ENCODE data around the gene NMT2. TPM values are rescaled to one million over a fixed set of nuclear protein-coding genes. Genes with fewer than 3 reads are reported as not detected.
"Not testable (repeated sequence)": the region's sequence is repeated elsewhere in the genome, so short reads cannot be mapped to it uniquely, and the experiment has no call there.

Gene NMT2
- total and polyA plus RNA-seq, 5 donors from 2014 or later: 37.1 to 50.3 (median 45.7) TPM

GRCh38 chr10:15208221-15208620 is 39.7 kb upstream of the NMT2 start:
- ATAC-seq (ENCODE audit: low read depth in 2 of 2) (no peak), DNase-seq (peak in 1 of 3 donors; percentile 3)
- Histone ChIP-seq H3K4me3 (ENCODE audit: low read depth, low read length) (peak overlapping the region; percentile 82), H3K27ac (ENCODE audit: insufficient read depth, low read length, poor library complexity, severe bottlenecking) (peak overlapping the region; percentile 92), H3K27me3 (ENCODE audit: control insufficient read depth, insufficient read depth, low read length) (no peaks in the 10 kb centered on the region), H3K36me3 (ENCODE audit: control insufficient read depth, insufficient read depth, low read length) (no peaks in the 10 kb centered on the region), H3K9me3 (ENCODE audit: control insufficient read depth in 2 of 2, low read length in 2 of 2) (no peaks in the 10 kb centered on the region), H3K4me1 (ENCODE audit: control insufficient read depth, insufficient read depth, low read length, poor library complexity, severe bottlenecking) (peaks cover 46% of the 10 kb centered on the region)
- Mint-ChIP-seq H3K27me3 (no peaks in the 10 kb centered on the region), H3K4me3 (peak overlapping the region; percentile 86 to 89 (median 87)), H3K9me3 (no peaks in the 10 kb centered on the region), H3K27ac (peak overlapping the region; percentile 95 to 100 (median 99)), H3K36me3 (peaks cover under 1% of the 10 kb centered on the region), H3K4me1 (peaks cover 19 to 71% (median 50%) of the 10 kb centered on the region in 4 donors)

DNA sequence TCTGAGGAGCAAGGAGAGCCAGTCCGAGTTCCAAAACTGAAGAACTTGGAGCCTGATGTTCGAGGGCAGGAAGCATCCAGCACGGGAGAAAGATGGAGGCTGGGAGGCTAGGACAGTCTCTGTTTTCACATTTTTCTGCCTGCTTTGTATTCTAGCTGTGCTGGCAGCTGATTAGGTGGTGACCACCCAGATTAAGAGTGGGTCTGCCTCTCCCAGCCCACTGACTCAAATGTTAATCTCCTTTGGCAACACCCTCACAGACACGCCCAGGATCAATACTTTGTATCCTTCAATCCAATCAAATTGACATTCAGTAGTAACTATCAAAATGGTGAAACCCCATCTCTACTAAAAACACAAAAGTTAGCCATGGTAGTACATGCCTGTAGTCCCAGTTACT is 38.9 kb upstream of the NMT2 start:
- Mint-ChIP-seq H3K4me1 (peaks cover 19 to 79% (median 53%) of the 10 kb centered on the region in 4 donors), H3K27ac (peak overlapping the region; percentile 95 to 100 (median 99)), H3K4me3 (peak overlapping the region in 2 of 4 donors; percentile 86 to 89)
- H3K27me3 Mint-ChIP-seq; ATAC-seq (ENCODE audit: low read depth in 2 of 2); DNase-seq; H3K36me3 Mint-ChIP-seq; H3K27me3 ChIP-seq (ENCODE audit: control insufficient read depth, insufficient read depth, low read length); H3K9me3 Mint-ChIP-seq; H3K9me3 ChIP-seq (ENCODE audit: control insufficient read depth in 2 of 2, low read length in 2 of 2); H3K36me3 ChIP-seq (ENCODE audit: control insufficient read depth, insufficient read depth, low read length): not testable (repeated sequence)
- Histone ChIP-seq H3K27ac (ENCODE audit: insufficient read depth, low read length, poor library complexity, severe bottlenecking) (peak overlapping the region; percentile 92), H3K4me1 (ENCODE audit: control insufficient read depth, insufficient read depth, low read length, poor library complexity, severe bottlenecking) (peaks cover 46% of the 10 kb centered on the region), H3K4me3 (ENCODE audit: low read depth, low read length) (peak overlapping the region; percentile 82)

DNA sequence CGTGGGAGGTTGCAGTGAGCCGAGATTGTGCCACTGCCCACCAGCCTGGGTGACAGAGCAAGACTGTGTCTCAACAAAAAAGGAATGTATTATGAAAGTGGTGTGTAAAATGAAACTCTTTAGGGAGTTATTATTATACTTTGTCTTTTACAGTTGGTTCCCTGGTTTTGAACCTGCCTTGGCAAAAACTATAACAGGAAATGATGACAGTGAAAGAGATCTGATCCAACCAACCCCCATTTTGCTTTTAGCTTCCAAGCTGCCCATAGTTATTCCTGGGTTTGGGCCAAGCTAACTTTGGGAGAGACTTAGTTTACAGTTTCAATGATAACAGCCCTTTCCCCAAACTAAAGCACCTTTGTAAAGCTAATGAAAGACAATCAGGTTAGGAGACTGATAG is 34.1 kb upstream of the NMT2 start:
- H3K27me3 Mint-ChIP-seq: no peaks in the 10 kb centered on the region
- peak overlapping the region in 2 of 3 donors; percentile 36 to 84 for H3K27ac Mint-ChIP-seq
- no peaks in the 10 kb centered on the region for H3K9me3 ChIP-seq (ENCODE audit: control insufficient read depth in 2 of 2, low read length in 2 of 2)
- no peaks in the 10 kb centered on the region for H3K27me3 ChIP-seq (ENCODE audit: control insufficient read depth, insufficient read depth, low read length)
- no peak overlapping the region for H3K27ac ChIP-seq (ENCODE audit: insufficient read depth, low read length, poor library complexity, severe bottlenecking)
- H3K9me3 Mint-ChIP-seq: no peaks in the 10 kb centered on the region
- ATAC-seq (ENCODE audit: low read depth in 2 of 2) (no peak), DNase-seq (peak in 1 of 3 donors; percentile 33)
- H3K4me3 Mint-ChIP-seq: peak overlapping the region in 1 of 4 donors; percentile 5
- H3K4me3 ChIP-seq (ENCODE audit: low read depth, low read length): no peak overlapping the region
- H3K4me1 ChIP-seq (ENCODE audit: control insufficient read depth, insufficient read depth, low read length, poor library complexity, severe bottlenecking): peaks cover 41% of the 10 kb centered on the region
- H3K36me3 ChIP-seq (ENCODE audit: control insufficient read depth, insufficient read depth, low read length): no peaks in the 10 kb centered on the region
- peaks cover 13 to 82% (median 31%) of the 10 kb centered on the region in 4 donors for H3K4me1 Mint-ChIP-seq
- no peaks in the 10 kb centered on the region for H3K36me3 Mint-ChIP-seq

- H3K27ac ChIP-seq (ENCODE audit: insufficient read depth, low read length, poor library complexity, severe bottlenecking); H3K27me3 Mint-ChIP-seq; H3K9me3 ChIP-seq (ENCODE audit: control insufficient read depth in 2 of 2, low read length in 2 of 2); DNase-seq; H3K9me3 Mint-ChIP-seq; H3K4me3 ChIP-seq (ENCODE audit: low read depth, low read length); H3K36me3 Mint-ChIP-seq; H3K4me3 Mint-ChIP-seq; H3K36me3 ChIP-seq (ENCODE audit: control insufficient read depth, insufficient read depth, low read length); ATAC-seq (ENCODE audit: low read depth in 2 of 2); H3K27me3 ChIP-seq (ENCODE audit: control insufficient read depth, insufficient read depth, low read length): not testable (repeated sequence)
- Mint-ChIP-seq H3K27ac (peak overlapping the region in 2 of 3 donors; percentile 36 to 84), H3K4me1 (peaks cover 15 to 82% (median 30%) of the 10 kb centered on the region in 4 donors)
- peaks cover 41% of the 10 kb centered on the region for H3K4me1 ChIP-seq (ENCODE audit: control insufficient read depth, insufficient read depth, low read length, poor library complexity, severe bottlenecking)
These were observed 33.8 kb upstream of the NMT2 start for GRCh38 chr10:15202301-15202621.

- no peak for ATAC-seq (ENCODE audit: low read depth in 2 of 2)
- Histone ChIP-seq H3K27ac (ENCODE audit: insufficient read depth, low read length, poor library complexity, severe bottlenecking) (no peak overlapping the region), H3K4me1 (ENCODE audit: control insufficient read depth, insufficient read depth, low read length, poor library complexity, severe bottlenecking) (peaks cover 41% of the 10 kb centered on the region), H3K9me3 (ENCODE audit: control insufficient read depth in 2 of 2, low read length in 2 of 2) (no peaks in the 10 kb centered on the region), H3K27me3 (ENCODE audit: control insufficient read depth, insufficient read depth, low read length) (no peaks in the 10 kb centered on the region), H3K36me3 (ENCODE audit: control insufficient read depth, insufficient read depth, low read length) (no peaks in the 10 kb centered on the region), H3K4me3 (ENCODE audit: low read depth, low read length) (no peak overlapping the region)
- Mint-ChIP-seq H3K27me3 (peaks cover 4% of the 10 kb centered on the region), H3K4me1 (peaks cover 18 to 83% (median 32%) of the 10 kb centered on the region in 4 donors), H3K4me3 (peak overlapping the region in 3 of 4 donors; percentile 0 to 16 (median 8)), H3K36me3 (no peaks in the 10 kb centered on the region), H3K27ac (peak overlapping the region; percentile 20 to 84 (median 53)), H3K9me3 (no peaks in the 10 kb centered on the region)
- no peak for DNase-seq
These were observed 33.3 kb upstream of the NMT2 start for GRCh38 chr10:15201589-15202300.

- peaks cover 4% of the 10 kb centered on the region for H3K27me3 Mint-ChIP-seq
- no peaks in the 10 kb centered on the region for H3K36me3 Mint-ChIP-seq
- Histone ChIP-seq H3K27ac (ENCODE audit: insufficient read depth, low read length, poor library complexity, severe bottlenecking) (no peak overlapping the region), H3K27me3 (ENCODE audit: control insufficient read depth, insufficient read depth, low read length) (no peaks in the 10 kb centered on the region), H3K36me3 (ENCODE audit: control insufficient read depth, insufficient read depth, low read length) (no peaks in the 10 kb centered on the region), H3K4me3 (ENCODE audit: low read depth, low read length) (no peak overlapping the region), H3K9me3 (ENCODE audit: control insufficient read depth in 2 of 2, low read length in 2 of 2) (no peaks in the 10 kb centered on the region), H3K4me1 (ENCODE audit: control insufficient read depth, insufficient read depth, low read length, poor library complexity, severe bottlenecking) (peaks cover 42% of the 10 kb centered on the region)
- H3K4me3 Mint-ChIP-seq: peak overlapping the region in 1 of 4 donors; percentile 73
- ATAC-seq (ENCODE audit: low read depth in 2 of 2) (no peak), DNase-seq (no peak)
- peak overlapping the region; percentile 60 to 85 (median 83) for H3K27ac Mint-ChIP-seq
- peaks cover 14 to 83% (median 26%) of the 10 kb centered on the region in 4 donors for H3K4me1 Mint-ChIP-seq
- H3K9me3 Mint-ChIP-seq: peaks cover 0 to 2% (median 0%) of the 10 kb centered on the region in 7 donors
These were observed 32.1 kb upstream of the NMT2 start for GRCh38 chr10:15200626-15201025.

DNA sequence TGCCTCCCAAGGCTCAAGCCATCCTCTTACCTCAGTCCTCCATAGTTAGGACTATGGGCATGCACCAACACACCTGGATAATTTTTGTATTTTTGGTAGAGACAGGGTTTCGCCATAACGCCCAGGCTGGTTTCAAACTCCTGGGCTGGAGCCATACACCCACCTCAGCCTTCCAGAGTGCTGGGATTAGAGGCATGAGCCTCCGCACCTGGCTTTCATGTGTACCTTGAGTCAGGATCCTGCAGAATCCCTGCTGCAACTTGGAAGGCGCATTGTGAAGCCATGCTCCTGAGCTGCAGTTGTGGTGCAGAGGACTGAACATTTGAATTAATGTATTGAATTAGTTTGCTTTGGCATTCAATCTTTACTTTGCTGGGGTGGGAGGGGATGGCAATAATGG is 29.4 kb upstream of the NMT2 start:
- no peak for ATAC-seq (ENCODE audit: low read depth in 2 of 2)

DNA sequence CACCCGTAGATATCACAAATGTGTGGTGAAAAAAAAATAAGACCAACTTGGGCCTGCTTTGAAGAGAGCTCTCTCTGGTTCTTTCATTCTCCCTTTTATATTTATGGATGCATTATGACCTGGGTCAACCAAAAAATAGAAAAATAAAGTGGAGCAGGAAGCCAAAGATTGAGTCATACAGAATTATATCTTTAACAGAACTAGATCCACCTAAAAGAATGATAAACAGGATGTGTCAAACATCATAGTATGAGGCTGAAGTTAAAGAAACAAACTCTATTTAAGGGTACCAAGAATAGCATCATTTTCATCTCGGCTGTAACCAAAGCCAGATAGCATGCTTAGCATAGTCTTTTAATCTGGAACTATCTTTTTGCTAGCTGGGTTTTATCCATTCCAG is 28.8 kb upstream of the NMT2 start:
- H3K27ac Mint-ChIP-seq: peak overlapping the region; percentile 81 to 98 (median 90)
- peaks cover 13 to 66% (median 24%) of the 10 kb centered on the region in 4 donors for H3K4me1 Mint-ChIP-seq
- Histone ChIP-seq H3K9me3 (ENCODE audit: control insufficient read depth in 2 of 2, low read length in 2 of 2) (no peaks in the 10 kb centered on the region), H3K4me3 (ENCODE audit: low read depth, low read length) (peak overlapping the region; percentile 53), H3K27ac (ENCODE audit: insufficient read depth, low read length, poor library complexity, severe bottlenecking) (peak overlapping the region; percentile 62), H3K4me1 (ENCODE audit: control insufficient read depth, insufficient read depth, low read length, poor library complexity, severe bottlenecking) (peaks cover 42% of the 10 kb centered on the region), H3K36me3 (ENCODE audit: control insufficient read depth, insufficient read depth, low read length) (no peaks in the 10 kb centered on the region), H3K27me3 (ENCODE audit: control insufficient read depth, insufficient read depth, low read length) (no peaks in the 10 kb centered on the region)
- DNase-seq (peak in 2 of 3 donors; percentile 28 to 78), ATAC-seq (ENCODE audit: low read depth in 2 of 2) (peak; percentile 96 to 98)
- peak overlapping the region in 3 of 4 donors; percentile 53 to 77 (median 64) for H3K4me3 Mint-ChIP-seq
- H3K9me3 Mint-ChIP-seq: peaks cover 0 to 2% (median 0%) of the 10 kb centered on the region in 7 donors
- H3K27me3 Mint-ChIP-seq: peaks cover 4% of the 10 kb centered on the region
- H3K36me3 Mint-ChIP-seq: no peaks in the 10 kb centered on the region

More for the DNA sequence above, 29.4 kb upstream of the NMT2 start:
- Histone ChIP-seq H3K9me3 (ENCODE audit: control insufficient read depth in 2 of 2, low read length in 2 of 2) (no peaks in the 10 kb centered on the region), H3K27ac (ENCODE audit: insufficient read depth, low read length, poor library complexity, severe bottlenecking) (peak overlapping the region; percentile 62), H3K4me1 (ENCODE audit: control insufficient read depth, insufficient read depth, low read length, poor library complexity, severe bottlenecking) (peaks cover 42% of the 10 kb centered on the region), H3K4me3 (ENCODE audit: low read depth, low read length) (no peak overlapping the region), H3K27me3 (ENCODE audit: control insufficient read depth, insufficient read depth, low read length) (no peaks in the 10 kb centered on the region), H3K36me3 (ENCODE audit: control insufficient read depth, insufficient read depth, low read length) (no peaks in the 10 kb centered on the region)
- peaks cover 0 to 2% (median 0%) of the 10 kb centered on the region in 7 donors for H3K9me3 Mint-ChIP-seq
- peak overlapping the region; percentile 81 to 90 (median 84) for H3K27ac Mint-ChIP-seq
- no peak overlapping the region for H3K4me3 Mint-ChIP-seq
- peaks cover 4% of the 10 kb centered on the region for H3K27me3 Mint-ChIP-seq
- peaks cover 13 to 68% (median 25%) of the 10 kb centered on the region in 4 donors for H3K4me1 Mint-ChIP-seq
- no peak for DNase-seq
- no peaks in the 10 kb centered on the region for H3K36me3 Mint-ChIP-seq

Measured in CD4-positive, CD25-positive, alpha-beta regulatory T cell (primary cell).